DND-41 (cell line): Measurements from ENCODE around the gene TTF1.
"Not testable (repeated sequence)": the region's sequence is repeated elsewhere in the genome, so short reads cannot be mapped to it uniquely, and the experiment has no call there.

ENCODE experiments used
- ATAC-seq: fragments of 200-7000 bp; cut with Tn5 transposase; 3 replicates; pipeline ENCODE4 v1.9.1; 2021; ENCODE audit warnings: low read depth; ENCODE audit not compliant: insufficient read depth
- DNase-seq: peaks from one replicate; pipeline ENCODE4 v3.0.0-alpha.2; 2020
- H2AFZ ChIP-seq: 2 replicates; pipeline ENCODE4 v1.6.0; 2012; ENCODE audit warnings: low read depth, low read length
- H3K27ac ChIP-seq: 2 replicates; pipeline ENCODE4 v1.5.1; 2012; ENCODE audit warnings: low read length, inconsistent platforms
- H3K27me3 ChIP-seq: fragments of 200-600 bp; sonication (generic); 2 replicates; pipeline ENCODE4 v1.6.0; 2012; ENCODE audit warnings: low read length, mild to moderate bottlenecking, inconsistent platforms; ENCODE audit not compliant: insufficient read depth, poor library complexity
- H3K36me3 ChIP-seq: 2 replicates; pipeline ENCODE4 v1.5.1; 2012; ENCODE audit warnings: low read length, inconsistent platforms; ENCODE audit not compliant: insufficient read depth
- H3K4me1 ChIP-seq: 2 replicates; pipeline ENCODE4 v1.5.1; 2012; ENCODE audit warnings: mild to moderate bottlenecking, low read length; ENCODE audit not compliant: insufficient read depth
- H3K4me2 ChIP-seq: 2 replicates; pipeline ENCODE4 v1.6.0; 2012; ENCODE audit warnings: mild to moderate bottlenecking, moderate library complexity, low read length, inconsistent platforms; ENCODE audit not compliant: insufficient read depth
- H3K4me3 ChIP-seq, 2 experiments: fragments of 200-600 bp in 1 of 2; shearing (Covaris generic) in 1 of 2; 2 replicates each; pipeline ENCODE4 v1.5.1; 2012 to 2016; ENCODE audit warnings: inconsistent platforms in 2 of 2, low read length in 2 of 2, mild to moderate bottlenecking in 2 of 2, low read depth in 1 of 2, moderate library complexity in 1 of 2
- H3K79me2 ChIP-seq: 2 replicates; pipeline ENCODE4 v1.6.0; 2012; ENCODE audit warnings: low read length, inconsistent platforms; ENCODE audit not compliant: insufficient read depth
- H3K9ac ChIP-seq: 2 replicates; pipeline ENCODE4 v1.6.0; 2012; ENCODE audit warnings: low read depth, mild to moderate bottlenecking, inconsistent platforms, low read length, moderate library complexity
- H3K9me3 ChIP-seq: 2 replicates; pipeline ENCODE4 v1.5.1; 2012; ENCODE audit warnings: low read length, moderate library complexity, mild to moderate bottlenecking, inconsistent platforms; ENCODE audit not compliant: insufficient read depth, severe bottlenecking
- H4K20me1 ChIP-seq: 2 replicates; pipeline ENCODE4 v1.6.0; 2012; ENCODE audit warnings: low read length; ENCODE audit not compliant: insufficient read depth
- CTCF ChIP-seq: IDR thresholded peaks from 2 replicates; pipeline ENCODE4 v1.5.1; 2012; ENCODE audit warnings: borderline replicate concordance, low read length, moderate library complexity, mild to moderate bottlenecking; ENCODE audit not compliant: poor library complexity, severe bottlenecking; ENCODE audit errors: extremely low read depth
- EZH2 ChIP-seq: IDR thresholded peaks from 3 replicates; pipeline ENCODE4 v1.6.1; 2012; ENCODE audit warnings: borderline replicate concordance, low read depth, mild to moderate bottlenecking, moderate library complexity, low read length, inconsistent platforms; ENCODE audit not compliant: severe bottlenecking

TTF1 gene

GRCh38 chr9:132381966-132382541 is 24.6 kb downstream of the TTF1 start:
- H3K9ac ChIP-seq, result no peak overlapping the region
- H3K4me2 ChIP-seq, result no peak overlapping the region
- DNase-seq (no peak), ATAC-seq (no peak)
- no peak overlapping the region for H3K4me3 ChIP-seq
- H3K27me3 ChIP-seq, result no peaks in the 10 kb centered on the region
- peaks cover 86% of the 10 kb centered on the region for H3K36me3 ChIP-seq
- H3K79me2 ChIP-seq, result 0 out of 2 replicates have a peak, but pooled peaks cover 3% of the 10 kb centered on the region
- H3K9me3 ChIP-seq, result no peaks in the 10 kb centered on the region
- no peak overlapping the region for H3K27ac ChIP-seq
- H2AFZ ChIP-seq, result no peak overlapping the region
- H3K4me1 ChIP-seq, result no peaks in the 10 kb centered on the region
- TF ChIP-seq CTCF (no peak), EZH2 (no peak)
- H4K20me1 ChIP-seq, result peaks cover 5% of the 10 kb centered on the region

GRCh38 chr9:132378416-132378815 is 28.2 kb downstream of the TTF1 start:
- not testable (repeated sequence) for H4K20me1 ChIP-seq, H3K9ac ChIP-seq, DNase-seq, H3K9me3 ChIP-seq, H3K27me3 ChIP-seq, H3K27ac ChIP-seq, H3K4me3 ChIP-seq, H3K79me2 ChIP-seq, H2AFZ ChIP-seq, H3K4me2 ChIP-seq, ATAC-seq, H3K4me1 ChIP-seq
- peaks cover 77% of the 10 kb centered on the region for H3K36me3 ChIP-seq

GRCh38 chr9:132377769-132378168 is 28.9 kb downstream of the TTF1 start:
- H3K9me3 ChIP-seq, ATAC-seq, H4K20me1 ChIP-seq, H3K9ac ChIP-seq, H2AFZ ChIP-seq, H3K27me3 ChIP-seq, DNase-seq, H3K27ac ChIP-seq, H3K4me3 ChIP-seq, H3K4me1 ChIP-seq, H3K79me2 ChIP-seq, H3K4me2 ChIP-seq: not testable (repeated sequence)
- peaks cover 71% of the 10 kb centered on the region for H3K36me3 ChIP-seq

- Histone ChIP-seq H3K4me3 (no peak overlapping the region), H3K27me3 (no peaks in the 10 kb centered on the region), H3K4me1 (no peaks in the 10 kb centered on the region), H3K9me3 (no peaks in the 10 kb centered on the region), H3K79me2 (no peaks in the 10 kb centered on the region), H3K36me3 (peaks cover 27% of the 10 kb centered on the region), H3K9ac (no peak overlapping the region), H3K27ac (no peak overlapping the region; the same call in 1 of the 2 replicates), H2AFZ (no peak overlapping the region), H3K4me2 (no peak overlapping the region), H4K20me1 (peaks cover 1% of the 10 kb centered on the region; the same call in 1 of the 2 replicates)
- TF ChIP-seq CTCF (no peak), EZH2 (no peak)
- DNase-seq, result no peak
- ATAC-seq, result peak; percentile 39; the same call in 1 of the 3 replicates
These were observed 34.2 kb downstream of the TTF1 start for GRCh38 chr9:132372177-132373095.
